IPS-18c (cell line): Measurements from ENCODE around the gene UNC5B.

Experiments
- H3K4me3 ChIP-seq: 2 replicates; pipeline ENCODE4 v1.7.0; 2013; ENCODE audit warnings: low read depth, mild to moderate bottlenecking, low read length, moderate library complexity; ENCODE audit not compliant: insufficient read depth
- H3K9me3 ChIP-seq: one replicate; pipeline ENCODE4 v1.6.1; 2013; ENCODE audit warnings: mild to moderate bottlenecking, low read length, moderate library complexity; ENCODE audit not compliant: control insufficient read depth, insufficient read depth

The UNC5B gene

GRCh38 chr10:71212318-71213126 lies at the start of gene UNC5B:
UNC5B (plus strand) TSS chr10:71212570; CDS start chr10:71212986, 416 bp downstream.
- no peaks in the 10 kb centered on the region for H3K9me3 ChIP-seq
- peak within 1 kb of the TSS; percentile 79 for H3K4me3 ChIP-seq

GRCh38 chr10:71173466-71173865 lies 38.9 kb upstream of the UNC5B start:
- Histone ChIP-seq H3K9me3 (no peaks in the 10 kb centered on the region), H3K4me3 (no peak overlapping the region)

- Histone ChIP-seq H3K9me3 (no peaks in the 10 kb centered on the region), H3K4me3 (no peak overlapping the region)
Measured at GRCh38 chr10:71176661-71177060, 35.7 kb upstream of the UNC5B start.

- no peak overlapping the region for H3K4me3 ChIP-seq
- no peaks in the 10 kb centered on the region for H3K9me3 ChIP-seq
Measured at GRCh38 chr10:71177651-71178199, 34.6 kb upstream of the UNC5B start.

- H3K4me3 ChIP-seq: no peak overlapping the region
- no peaks in the 10 kb centered on the region for H3K9me3 ChIP-seq
Measured at GRCh38 chr10:71178880-71179279, 33.5 kb upstream of the UNC5B start.

GRCh38 chr10:71179382-71179781 lies 33.0 kb upstream of the UNC5B start:
- Histone ChIP-seq H3K9me3 (no peaks in the 10 kb centered on the region), H3K4me3 (no peak overlapping the region)

GRCh38 chr10:71184421-71184820 lies 27.9 kb upstream of the UNC5B start:
- no peaks in the 10 kb centered on the region for H3K9me3 ChIP-seq

GRCh38 chr10:71185209-71185608 lies 27.2 kb upstream of the UNC5B start:
- Histone ChIP-seq H3K9me3 (no peaks in the 10 kb centered on the region), H3K4me3 (no peak overlapping the region)

More at GRCh38 chr10:71184421-71184820, 27.9 kb upstream of the UNC5B start:
- no peak overlapping the region for H3K4me3 ChIP-seq

GRCh38 chr10:71187197-71187596 lies 25.2 kb upstream of the UNC5B start:
- no peaks in the 10 kb centered on the region for H3K9me3 ChIP-seq
- H3K4me3 ChIP-seq: no peak overlapping the region

GRCh38 chr10:71187600-71187999 lies 24.8 kb upstream of the UNC5B start:
- no peak overlapping the region for H3K4me3 ChIP-seq
- no peaks in the 10 kb centered on the region for H3K9me3 ChIP-seq

- Histone ChIP-seq H3K4me3 (no peak overlapping the region), H3K9me3 (no peaks in the 10 kb centered on the region)
Measured at GRCh38 chr10:71188201-71188600, 24.2 kb upstream of the UNC5B start.

GRCh38 chr10:71191019-71191418 lies 21.4 kb upstream of the UNC5B start:
- no peaks in the 10 kb centered on the region for H3K9me3 ChIP-seq
- H3K4me3 ChIP-seq: no peak overlapping the region

GRCh38 chr10:71191551-71192076 lies 20.8 kb upstream of the UNC5B start:
- H3K4me3 ChIP-seq: no peak overlapping the region
- no peaks in the 10 kb centered on the region for H3K9me3 ChIP-seq

GRCh38 chr10:71193516-71193915 lies 18.9 kb upstream of the UNC5B start:
- H3K9me3 ChIP-seq: peaks cover under 1% of the 10 kb centered on the region
- H3K4me3 ChIP-seq: no peak overlapping the region

GRCh38 chr10:71197955-71198354 lies 14.4 kb upstream of the UNC5B start:
- Histone ChIP-seq H3K9me3 (peaks cover 3% of the 10 kb centered on the region), H3K4me3 (no peak overlapping the region)

GRCh38 chr10:71201849-71202248 lies 10.5 kb upstream of the UNC5B start:
- H3K9me3 ChIP-seq: peaks cover 3% of the 10 kb centered on the region
- no peak overlapping the region for H3K4me3 ChIP-seq

GRCh38 chr10:71202314-71202713 lies 10.1 kb upstream of the UNC5B start:
- H3K9me3 ChIP-seq: peaks cover 3% of the 10 kb centered on the region
- no peak overlapping the region for H3K4me3 ChIP-seq

- Histone ChIP-seq H3K9me3 (peaks cover 3% of the 10 kb centered on the region), H3K4me3 (no peak overlapping the region)
Measured at GRCh38 chr10:71203124-71203523, 9.2 kb upstream of the UNC5B start.
